T47D (cell line): Measurements from ENCODE around the gene STRIP2.
"Not testable (repeated sequence)": the region's sequence is repeated elsewhere in the genome, so short reads cannot be mapped to it uniquely, and the experiment has no call there.

Experiments
- DNase-seq, 2 experiments: peaks; one replicate each; pipeline versions ENCODE4 v3.0.0 to v3.0.0-alpha.2; 2011 to 2012; ENCODE audit warnings: low read depth in 1 of 2, low spot score in 1 of 2
- JUND ChIP-seq: IDR thresholded peaks from 2 replicates; pipeline ENCODE4 v1.6.1; 2012; ENCODE audit warnings: low read depth
- in situ Hi-C: cut with HindIII; loops from 2 replicates; pipeline ENCODE4 v1.10.0; 2016; ENCODE audit warnings: low sequenced_read_pairs, low pct_unique_long_range_greater_than_20kb

STRIP2 gene

DNA sequence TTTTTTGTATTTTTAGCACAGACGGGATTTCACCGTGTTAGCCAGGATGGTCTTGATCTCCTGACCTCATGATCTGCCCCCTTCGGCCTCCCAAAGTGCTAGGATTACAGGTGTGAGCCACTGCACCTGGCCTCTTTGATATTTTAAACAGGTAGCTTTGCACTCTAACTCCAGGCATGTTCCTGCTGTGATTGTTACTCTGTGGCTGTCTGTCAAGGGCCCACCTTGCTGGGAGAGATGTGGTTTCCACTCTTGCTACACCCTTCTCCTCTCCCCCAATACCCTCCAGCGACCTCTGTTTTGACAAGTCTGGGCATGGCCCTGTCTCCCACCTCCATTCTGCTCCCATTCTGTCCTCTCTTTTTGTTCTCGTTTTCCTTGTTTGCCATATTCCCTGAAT is 85.2 kb downstream of the STRIP2 start:
- in situ Hi-C loops, result no loop called here
- DNase-seq, result no peak
- TF ChIP-seq JUND, result no peak

DNA sequence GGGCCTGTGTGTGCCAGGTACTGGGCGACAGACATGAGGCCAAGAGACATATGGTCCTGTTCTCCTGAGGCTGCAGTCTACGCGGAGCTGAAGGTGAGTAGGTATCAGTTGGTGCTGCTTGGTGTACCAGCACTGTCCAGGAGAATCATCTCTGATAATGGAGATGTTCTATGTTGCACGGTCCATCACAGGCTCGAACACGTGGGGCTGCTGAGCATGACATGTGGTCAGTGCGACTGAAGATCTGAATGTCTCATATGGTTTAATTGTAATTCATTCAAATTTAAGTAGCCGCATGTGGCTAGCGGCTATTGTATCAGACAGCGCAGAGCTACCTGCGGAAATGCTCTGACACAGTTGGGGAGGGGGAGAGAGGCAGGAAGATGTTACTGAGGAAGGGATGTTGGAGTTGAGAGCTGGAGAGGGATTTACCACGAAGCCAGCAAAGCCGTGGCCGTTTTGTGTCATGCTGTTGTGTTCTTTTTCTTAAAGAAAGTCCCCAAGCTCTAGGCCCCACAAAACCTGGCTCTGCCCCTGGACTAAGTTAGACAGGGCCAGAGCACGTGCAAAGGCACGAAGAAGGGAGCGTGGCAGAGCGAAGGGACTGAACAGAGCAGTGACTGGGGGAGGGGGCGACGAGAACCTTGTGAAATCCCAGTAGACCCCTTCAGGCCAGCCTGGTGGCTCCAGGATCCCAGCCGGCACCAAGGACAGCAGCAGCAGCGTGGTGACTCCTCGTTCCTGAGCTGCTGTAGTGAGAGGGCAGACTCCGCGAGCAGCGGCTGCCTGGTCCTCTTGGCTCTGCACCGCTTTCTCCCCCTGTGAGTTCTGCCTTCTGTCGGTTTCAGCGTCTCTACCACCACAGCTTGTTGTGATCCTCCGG is 88.1 kb downstream of the STRIP2 start:
- DNase-seq, result no peak
- in situ Hi-C loops, result no loop called here
- TF ChIP-seq JUND, result no peak

DNA sequence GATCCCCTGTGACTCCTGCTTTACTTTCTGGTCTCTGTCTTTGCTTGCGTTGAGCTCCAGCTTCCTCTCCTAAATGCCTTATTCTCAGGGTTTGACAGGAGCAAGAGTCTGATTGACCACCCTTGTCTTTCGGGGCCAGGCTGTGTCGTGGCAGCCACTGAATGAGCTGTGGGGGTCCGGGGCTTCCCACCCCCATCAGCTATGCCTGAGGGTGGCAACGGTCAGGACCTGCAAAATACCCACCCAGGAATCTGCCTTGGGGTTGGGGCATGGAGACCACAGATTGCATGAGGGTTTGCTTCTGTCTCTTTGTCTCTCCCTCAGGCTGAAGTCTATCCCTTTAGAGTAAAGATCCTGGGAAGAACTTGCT is 88.7 kb downstream of the STRIP2 start:
- TF ChIP-seq JUND, result no peak
- DNase-seq, result no peak
- in situ Hi-C loops, result no loop called here

DNA sequence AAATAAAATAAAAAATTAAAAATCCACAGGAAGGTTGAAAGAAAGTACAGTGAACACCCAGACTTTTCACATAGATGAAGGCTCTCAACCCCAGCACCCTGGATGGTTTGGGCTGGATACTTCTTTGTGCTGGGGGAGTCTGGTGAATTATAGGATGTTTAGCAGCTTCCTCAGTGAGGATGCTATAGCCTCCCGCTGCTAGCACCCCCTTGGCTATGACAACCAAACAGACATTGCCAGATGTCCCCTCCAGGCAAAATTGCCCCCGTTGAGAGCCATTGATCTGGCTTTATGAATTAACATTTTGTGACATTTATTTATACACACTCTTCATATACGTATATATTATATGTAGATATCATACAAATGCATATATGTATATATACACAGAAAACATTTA is 89.7 kb downstream of the STRIP2 start:
- in situ Hi-C loops, result no loop called here

DNA sequence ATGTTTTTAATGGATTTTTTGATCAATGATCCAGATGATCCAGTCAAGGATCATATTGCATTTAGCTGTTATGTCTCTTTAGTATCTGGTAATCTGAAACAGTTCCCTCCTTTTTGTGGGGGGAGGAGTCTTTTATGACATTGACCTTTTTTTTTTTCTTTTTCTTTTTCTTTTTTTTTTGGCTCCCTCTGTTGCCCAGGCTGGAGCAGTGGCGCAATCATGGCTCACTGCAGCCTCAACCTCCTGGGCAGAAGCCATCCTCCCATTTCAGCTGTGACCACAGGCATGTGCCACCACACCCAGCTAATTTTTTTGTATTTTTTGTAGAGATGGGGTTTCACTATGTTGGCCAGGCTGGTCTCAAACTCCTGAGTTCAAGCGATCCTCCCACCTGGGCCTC is 90.2 kb downstream of the STRIP2 start:
- DNase-seq, result not testable (repeated sequence)

More for the DNA sequence above, 89.7 kb downstream of the STRIP2 start:
- TF ChIP-seq JUND, result no peak
- DNase-seq, result no peak

DNA sequence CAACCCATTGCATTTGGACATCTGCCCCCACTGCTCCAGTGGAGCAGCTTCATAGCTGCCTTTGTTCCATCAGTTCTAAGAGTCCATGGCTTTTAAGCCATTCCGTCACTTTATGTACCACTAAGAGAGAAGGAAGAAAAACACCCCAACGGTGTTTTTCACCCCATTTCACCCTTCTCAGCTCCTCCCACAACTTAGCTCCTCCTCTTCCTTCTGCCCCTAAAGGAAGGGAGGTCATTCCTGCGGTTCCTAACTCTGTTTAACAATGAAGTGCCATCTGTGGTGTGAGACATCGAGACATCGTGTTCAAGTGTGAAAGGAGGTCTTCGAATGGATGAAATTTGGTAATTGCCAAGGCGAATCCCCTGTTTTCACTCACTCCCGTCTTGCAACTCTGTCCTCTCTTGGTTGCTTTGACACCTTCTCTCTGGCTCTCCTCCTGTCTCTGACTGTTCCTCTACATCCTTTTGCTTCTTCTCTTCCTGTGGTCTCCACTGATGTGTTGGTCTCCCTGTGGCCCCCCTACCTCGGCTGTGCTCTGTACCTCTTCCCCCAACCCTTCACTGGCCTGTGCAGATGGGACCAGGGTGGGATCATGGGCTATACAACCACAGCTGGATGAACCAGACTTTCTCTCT is 91.1 kb downstream of the STRIP2 start:
- no peak for DNase-seq
- in situ Hi-C loops, result no loop called here
- TF ChIP-seq JUND, result no peak

More for the DNA sequence above, 90.2 kb downstream of the STRIP2 start:
- in situ Hi-C loops, result not testable (repeated sequence)

DNA sequence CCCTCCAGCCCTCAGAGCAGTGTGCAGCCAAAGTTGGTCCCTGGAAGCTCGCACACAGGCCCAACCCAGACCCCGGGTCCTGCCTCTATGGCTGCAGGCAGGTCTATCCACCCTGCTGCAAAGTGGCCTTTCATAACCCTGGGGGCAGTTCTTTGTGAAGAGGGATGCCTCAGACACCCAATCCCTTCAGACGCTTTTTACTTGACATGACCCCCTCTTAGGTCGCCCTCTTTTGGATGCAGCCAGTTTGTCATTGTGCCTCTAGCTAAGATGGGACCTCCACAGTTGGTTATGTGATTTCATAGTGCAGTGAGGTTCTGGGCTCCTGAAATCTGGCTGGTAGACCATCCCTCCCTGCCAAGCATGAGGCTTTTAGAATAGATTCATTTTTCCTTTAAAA is 95.4 kb downstream of the STRIP2 start:
- DNase-seq, result no peak
- in situ Hi-C loops, result no loop called here
- TF ChIP-seq JUND, result no peak

DNA sequence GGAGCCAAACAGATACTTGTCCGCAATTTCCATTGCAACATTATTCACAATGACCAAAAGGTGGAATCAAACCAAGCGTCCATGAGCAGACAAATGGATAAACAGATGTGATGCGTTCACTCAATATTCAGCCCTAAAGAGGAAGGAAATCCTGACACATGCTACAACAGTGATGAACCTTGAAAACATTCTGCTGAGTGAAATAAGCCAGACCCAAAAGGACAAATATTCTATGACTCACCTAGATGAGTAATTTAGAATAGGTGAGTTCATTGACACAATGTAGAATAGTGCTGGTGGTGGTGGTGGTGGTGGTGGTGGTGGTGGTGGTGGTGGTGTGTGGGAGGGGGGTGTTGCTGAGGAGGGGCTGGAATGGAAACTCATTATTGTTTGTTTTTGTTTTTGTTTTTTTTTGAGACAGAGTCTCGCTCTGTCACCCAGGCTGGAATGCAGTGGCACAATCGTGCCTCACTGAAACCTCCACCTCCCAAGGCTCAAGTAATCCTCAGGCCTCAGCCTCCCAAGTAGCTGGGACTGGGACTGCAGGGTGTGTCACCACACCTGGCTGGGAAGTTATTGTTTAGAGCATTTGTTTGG is 96.7 kb downstream of the STRIP2 start:
- DNase-seq, result no peak
- in situ Hi-C loops, result no loop called here
- no peak for TF ChIP-seq JUND

DNA sequence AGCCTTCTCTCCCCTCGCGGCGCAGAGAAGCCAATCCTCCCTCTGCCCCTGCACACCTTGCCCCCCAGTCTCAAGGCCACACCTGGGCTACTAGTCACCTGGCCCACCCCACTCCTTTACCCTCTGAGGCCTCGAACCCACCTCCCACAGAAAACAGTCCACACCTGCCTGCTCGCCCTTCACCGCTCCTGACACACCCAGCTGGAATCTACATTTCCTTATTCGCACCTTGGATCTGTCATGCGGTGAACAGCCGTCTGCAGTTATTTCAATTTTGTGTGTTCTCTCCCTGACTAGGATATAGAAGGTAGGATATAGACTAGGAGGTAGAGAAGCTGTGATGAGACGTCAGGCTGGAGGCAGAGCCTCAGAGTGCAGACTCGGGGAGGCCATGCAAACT is 97.5 kb downstream of the STRIP2 start:
- no peak for TF ChIP-seq JUND
- DNase-seq, result no peak
- in situ Hi-C loops, result no loop called here

DNA sequence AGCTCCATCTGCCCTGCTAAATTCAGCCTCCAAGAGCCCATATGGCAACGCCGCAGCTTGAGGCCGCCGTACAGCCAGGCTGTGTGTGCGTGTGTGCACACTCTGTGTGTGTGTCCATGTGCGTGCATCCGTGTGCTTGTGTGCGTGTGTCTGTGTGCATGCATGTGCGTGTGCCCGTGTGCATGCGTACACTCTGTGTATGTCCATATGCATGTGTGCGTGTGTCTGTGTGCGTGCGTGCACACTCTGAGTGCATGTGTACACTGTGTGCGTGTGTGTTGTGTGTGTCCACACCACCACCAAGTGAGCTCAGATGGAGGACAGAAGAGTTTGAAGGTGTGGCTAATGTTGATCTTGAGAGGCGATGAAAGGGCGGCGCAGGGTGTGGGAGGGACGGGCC is 98.1 kb downstream of the STRIP2 start:
- no peak for TF ChIP-seq JUND
- DNase-seq, result no peak
- in situ Hi-C loops, result no loop called here

DNA sequence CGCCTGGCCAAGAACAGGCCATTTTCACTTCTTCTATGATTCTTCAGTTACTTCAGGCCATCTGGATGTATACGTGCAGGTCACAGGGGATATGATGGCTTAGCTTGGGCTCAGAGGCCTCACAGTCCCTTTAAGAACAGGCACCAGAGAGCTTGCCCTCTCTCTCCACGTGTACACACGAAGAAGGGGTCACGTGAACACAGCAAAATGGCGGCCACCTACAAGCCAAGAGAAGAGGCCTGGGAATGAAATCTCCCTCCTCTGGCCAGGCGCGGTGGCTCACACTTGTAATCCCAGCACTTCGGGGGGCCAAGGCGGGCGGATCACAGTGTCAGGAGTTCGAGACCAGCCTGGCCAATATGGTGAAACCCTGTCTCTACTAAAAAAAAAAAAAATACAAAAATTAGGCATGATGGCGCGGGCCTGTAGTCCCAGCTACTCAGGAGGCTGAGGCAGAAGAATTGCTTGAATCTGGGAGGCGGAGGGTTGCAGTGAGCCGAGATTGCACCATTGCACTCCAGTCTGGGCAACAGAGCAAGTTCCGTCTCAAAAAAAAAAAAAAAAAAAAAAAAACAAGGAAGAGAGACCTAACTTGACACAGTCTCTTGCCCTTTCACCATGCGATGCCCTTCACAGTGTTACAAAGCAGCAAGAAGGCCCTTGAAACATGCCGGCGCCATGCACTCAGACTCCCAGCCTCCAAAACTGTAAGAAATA is 100.5 kb downstream of the STRIP2 start:
- DNase-seq, in situ Hi-C loops: not testable (repeated sequence)

DNA sequence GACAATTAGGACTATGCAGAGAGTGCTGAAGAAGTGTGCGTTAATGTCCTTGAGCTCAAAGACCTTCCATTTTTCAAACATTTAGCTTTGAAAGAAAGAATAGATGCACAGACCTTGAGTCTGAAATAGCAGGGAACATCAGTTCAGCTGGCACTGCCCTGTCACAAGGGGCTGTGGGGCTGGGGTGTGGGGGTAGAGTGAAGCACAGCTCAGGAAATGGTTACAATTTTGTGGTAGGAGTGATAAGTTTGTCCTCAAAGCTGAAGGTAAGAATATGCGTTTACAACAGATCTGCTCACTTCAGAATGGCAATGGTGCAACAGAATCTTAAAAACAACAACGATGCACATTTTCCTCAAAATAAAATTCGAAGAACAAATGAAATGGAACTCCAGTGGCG is 101.7 kb downstream of the STRIP2 start:
- no peak for TF ChIP-seq JUND
- in situ Hi-C loops, result no loop called here

DNA sequence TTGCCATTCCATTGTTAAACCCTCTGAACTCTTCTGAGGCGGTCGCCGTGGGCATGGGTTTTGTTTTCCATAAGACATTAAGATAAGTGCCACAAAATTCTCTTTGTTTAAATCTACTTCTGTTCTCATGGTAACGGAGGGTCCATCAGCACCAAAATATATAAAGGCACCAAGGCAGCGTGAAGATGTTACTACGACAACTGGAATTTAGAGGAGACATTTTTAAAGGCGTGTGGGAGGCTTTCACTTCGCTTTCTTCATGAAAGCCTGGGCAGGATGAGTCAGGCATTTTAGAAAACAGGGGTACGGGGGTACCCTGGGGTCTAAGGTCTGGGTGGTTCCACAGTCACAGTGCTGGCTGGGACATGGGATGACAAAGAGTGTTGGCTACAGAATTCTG is 102.1 kb downstream of the STRIP2 start:
- no peak for DNase-seq
- no peak for TF ChIP-seq JUND
- in situ Hi-C loops, result no loop called here

More for the DNA sequence above, 101.7 kb downstream of the STRIP2 start:
- DNase-seq, result no peak
